Measurements from ENCODE around the gene SRP68. TPM values are rescaled to one million over a fixed set of nuclear protein-coding genes. Genes with fewer than 3 reads are reported as not detected.

SRP68 gene
- total RNA-seq, 4 donors from 2014 or later: 32.2 to 43.4 (median 32.6) TPM

DNA sequence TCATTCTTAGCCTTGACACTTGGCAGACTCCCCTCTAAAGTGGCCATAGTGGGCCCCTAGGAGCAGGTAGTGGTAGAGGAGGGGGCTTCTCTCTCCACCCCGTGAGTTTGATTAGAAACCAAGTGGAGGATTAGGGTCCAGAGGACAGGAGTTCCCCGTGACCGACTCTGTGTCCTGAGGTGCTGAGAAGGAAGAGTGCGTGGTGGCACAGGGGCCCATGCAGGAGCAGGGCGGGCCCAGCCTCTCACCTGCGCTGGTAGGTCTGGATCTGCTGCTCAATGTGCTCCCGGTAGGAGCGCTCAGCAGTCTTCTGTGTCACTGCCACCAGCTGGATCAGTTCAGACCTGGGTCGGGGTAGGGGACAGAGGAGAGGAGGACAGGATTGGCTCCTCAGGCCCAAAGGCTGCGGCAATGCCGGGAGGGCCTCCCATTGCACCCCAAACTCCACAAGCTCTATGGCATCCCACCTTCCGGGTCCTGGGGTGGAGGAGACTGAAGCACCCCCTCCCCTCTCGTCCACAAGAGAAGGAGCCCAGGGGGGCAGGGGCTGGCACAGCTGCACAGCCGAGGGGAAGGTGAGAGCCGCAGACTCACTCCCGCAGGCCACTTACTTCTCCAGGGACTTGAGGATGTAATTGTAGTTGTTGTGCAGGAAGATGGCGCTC is 12.9 kb upstream of the SRP68 start:
- Histone ChIP-seq H3K4me3 (no peak overlapping the region), H3K27me3 (no peaks in the 10 kb centered on the region), H3K9me3 (no peaks in the 10 kb centered on the region), H3K27ac (no peak overlapping the region), H3K36me3 (peaks cover 0 to 79% (median 0%) of the 10 kb centered on the region in 3 donors), H3K4me1 (peaks cover 0 to 2% (median 0%) of the 10 kb centered on the region in 4 donors)
- no peak for DNase-seq
- no peak for TF ChIP-seq POLR2A (IDR thresholded peaks at IDR 0.05)
- TF ChIP-seq, protein P1, sequence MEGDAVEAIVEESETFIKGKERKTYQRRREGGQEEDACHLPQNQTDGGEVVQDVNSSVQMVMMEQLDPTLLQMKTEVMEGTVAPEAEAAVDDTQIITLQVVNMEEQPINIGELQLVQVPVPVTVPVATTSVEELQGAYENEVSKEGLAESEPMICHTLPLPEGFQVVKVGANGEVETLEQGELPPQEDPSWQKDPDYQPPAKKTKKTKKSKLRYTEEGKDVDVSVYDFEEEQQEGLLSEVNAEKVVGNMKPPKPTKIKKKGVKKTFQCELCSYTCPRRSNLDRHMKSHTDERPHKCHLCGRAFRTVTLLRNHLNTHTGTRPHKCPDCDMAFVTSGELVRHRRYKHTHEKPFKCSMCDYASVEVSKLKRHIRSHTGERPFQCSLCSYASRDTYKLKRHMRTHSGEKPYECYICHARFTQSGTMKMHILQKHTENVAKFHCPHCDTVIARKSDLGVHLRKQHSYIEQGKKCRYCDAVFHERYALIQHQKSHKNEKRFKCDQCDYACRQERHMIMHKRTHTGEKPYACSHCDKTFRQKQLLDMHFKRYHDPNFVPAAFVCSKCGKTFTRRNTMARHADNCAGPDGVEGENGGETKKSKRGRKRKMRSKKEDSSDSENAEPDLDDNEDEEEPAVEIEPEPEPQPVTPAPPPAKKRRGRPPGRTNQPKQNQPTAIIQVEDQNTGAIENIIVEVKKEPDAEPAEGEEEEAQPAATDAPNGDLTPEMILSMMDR (IDR thresholded peaks at IDR 0.05): no peak

DNA sequence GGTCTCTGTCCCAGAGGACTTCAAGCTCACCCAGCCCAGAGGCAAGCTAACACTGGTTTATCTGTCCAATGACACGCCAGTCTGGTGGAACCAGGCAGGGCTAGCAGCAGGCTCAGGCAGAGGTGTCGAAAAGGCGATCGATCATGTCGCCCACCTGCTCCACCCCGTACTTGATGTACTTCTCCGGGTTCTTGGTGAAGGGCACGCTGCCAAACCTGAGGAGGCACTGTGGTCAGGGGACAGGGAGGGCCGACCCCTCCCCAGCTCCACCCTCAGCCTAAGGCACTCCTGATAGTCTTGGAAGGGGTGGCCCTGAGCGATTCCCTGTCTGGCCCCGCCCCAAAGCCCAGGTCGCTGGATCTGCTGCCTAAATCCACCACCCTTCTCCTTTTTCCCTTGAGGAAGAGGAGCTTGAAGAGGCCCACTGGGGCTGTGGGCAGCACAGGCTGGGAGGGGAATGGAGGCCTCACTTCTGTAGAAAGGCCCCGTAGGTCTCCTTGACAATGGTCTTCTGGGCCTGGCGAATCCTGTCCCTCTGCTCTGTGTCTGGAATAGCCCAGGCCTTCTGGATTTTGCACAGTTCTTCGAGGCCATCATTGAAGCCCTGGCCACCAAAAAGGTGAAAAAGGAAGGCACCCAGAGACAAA is 11.3 kb upstream of the SRP68 start:
- DNase-seq: peak in 1 of 3 donors; percentile 46
- peaks cover 0 to 63% (median 0%) of the 10 kb centered on the region in 3 donors for H3K36me3 ChIP-seq
- TF ChIP-seq, protein P1 (IDR thresholded peaks at IDR 0.05): no peak
- TF ChIP-seq POLR2A (IDR thresholded peaks at IDR 0.05): no peak
- peaks cover 0 to 6% of the 10 kb centered on the region in 2 donors for H3K27me3 ChIP-seq
- peaks cover 0 to 11% (median 0%) of the 10 kb centered on the region in 4 donors for H3K4me1 ChIP-seq
- H3K4me3 ChIP-seq: no peak overlapping the region
- H3K27ac ChIP-seq: no peak overlapping the region
- H3K9me3 ChIP-seq: no peaks in the 10 kb centered on the region

DNA sequence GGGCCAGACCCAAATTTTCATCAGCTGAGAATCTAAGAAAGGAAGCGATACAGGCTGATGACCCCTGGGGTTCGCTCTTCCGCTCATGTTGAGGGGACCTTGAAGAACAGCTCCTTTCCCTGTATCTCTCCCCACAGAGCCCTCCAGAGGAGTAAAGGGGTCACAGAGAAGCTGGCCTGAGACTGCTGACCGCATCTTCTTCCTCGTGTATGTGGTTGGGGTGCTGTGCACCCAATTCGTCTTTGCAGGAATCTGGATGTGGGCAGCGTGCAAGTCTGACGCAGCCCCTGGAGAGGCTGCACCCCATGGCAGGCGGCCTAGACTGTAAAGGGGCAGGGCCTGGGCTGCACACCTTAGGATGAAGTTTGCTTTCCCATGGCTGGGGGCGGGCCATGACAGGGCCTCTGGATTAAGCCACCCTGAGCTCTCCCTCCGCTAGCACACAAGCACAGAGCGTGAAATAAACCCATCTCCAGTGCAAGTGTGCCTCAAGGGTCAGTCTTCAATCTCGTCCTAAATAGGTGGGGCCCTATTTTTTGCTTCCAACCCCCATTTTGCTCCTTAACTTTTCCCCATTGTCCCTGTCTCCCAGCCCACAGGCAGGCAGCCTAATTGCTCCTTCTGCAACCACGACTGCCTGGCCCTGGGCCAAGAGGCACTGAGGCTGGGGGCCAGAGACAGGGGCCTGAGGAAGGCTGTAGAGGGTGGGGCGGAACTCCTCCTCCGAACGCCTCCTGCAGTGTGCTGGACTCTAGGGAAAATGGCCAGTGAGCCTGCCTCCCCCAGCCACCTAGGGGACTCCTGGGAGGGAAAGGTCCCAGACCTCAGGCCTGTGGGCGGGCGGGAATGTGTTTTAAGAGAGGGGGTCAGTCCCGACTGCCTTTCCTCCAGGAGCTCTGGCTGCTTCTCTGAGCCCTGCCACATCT is 10.3 kb upstream of the SRP68 start:
- Histone ChIP-seq H3K9me3 (no peaks in the 10 kb centered on the region), H3K4me1 (peaks cover 0 to 11% (median 0%) of the 10 kb centered on the region in 4 donors), H3K27me3 (peaks cover 0 to 11% of the 10 kb centered on the region in 2 donors), H3K27ac (no peak overlapping the region), H3K36me3 (peaks cover 0 to 52% (median 0%) of the 10 kb centered on the region in 3 donors), H3K4me3 (no peak overlapping the region)
- DNase-seq: no peak
- TF ChIP-seq, protein P1 (IDR thresholded peaks at IDR 0.05): no peak
- no peak for TF ChIP-seq POLR2A (IDR thresholded peaks at IDR 0.05)

DNA sequence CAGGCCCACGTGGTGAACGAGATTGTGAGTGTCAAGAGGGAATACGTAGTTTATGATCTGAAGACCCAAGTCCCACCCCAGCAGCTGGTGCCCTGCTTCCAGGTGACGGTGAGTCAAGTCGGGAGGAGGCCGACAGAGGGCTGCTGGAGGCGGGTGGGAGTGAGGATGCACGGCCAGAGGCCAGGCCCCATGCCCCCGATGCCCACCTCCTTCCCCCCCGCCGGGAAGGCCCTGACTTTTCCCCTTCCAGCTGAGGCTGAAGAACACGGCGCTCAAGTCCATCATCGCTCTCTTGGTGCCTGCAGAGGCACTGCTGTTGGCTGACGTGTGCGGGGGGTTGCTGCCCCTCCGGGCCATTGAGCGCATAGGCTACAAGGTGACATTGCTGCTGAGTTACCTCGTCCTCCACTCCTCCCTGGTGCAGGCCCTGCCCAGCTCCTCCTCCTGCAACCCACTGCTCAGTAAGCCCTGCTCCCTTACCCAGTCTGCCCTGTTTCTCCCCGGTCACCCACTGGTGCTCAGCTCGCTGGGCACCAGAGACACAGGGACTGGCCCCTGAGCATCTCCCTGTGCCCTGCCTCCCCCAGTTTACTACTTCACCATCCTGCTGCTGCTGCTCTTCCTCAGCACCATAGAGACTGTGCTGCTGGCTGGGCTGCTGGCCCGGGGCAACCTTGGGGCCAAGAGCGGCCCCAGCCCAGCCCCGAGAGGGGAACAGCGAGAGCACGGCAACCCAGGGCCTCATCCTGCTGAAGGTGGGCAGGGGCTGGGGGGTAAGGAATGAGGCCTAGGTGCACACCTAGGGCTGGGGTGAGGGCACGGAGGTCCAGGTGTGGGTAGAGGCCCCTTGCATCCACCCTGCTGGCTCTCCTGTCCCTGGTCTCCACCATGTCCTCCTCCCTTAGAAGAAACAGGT is 9.2 kb upstream of the SRP68 start:
- H3K9me3 ChIP-seq: no peaks in the 10 kb centered on the region
- peaks cover 0 to 18% (median 4%) of the 10 kb centered on the region in 4 donors for H3K4me1 ChIP-seq
- DNase-seq: no peak
- TF ChIP-seq, protein P1 (IDR thresholded peaks at IDR 0.05): no peak
- no peak for TF ChIP-seq POLR2A (IDR thresholded peaks at IDR 0.05)
- H3K27me3 ChIP-seq: peaks cover 0 to 20% of the 10 kb centered on the region in 2 donors
- peaks cover 0 to 43% (median 0%) of the 10 kb centered on the region in 3 donors for H3K36me3 ChIP-seq
- no peak overlapping the region for H3K27ac ChIP-seq
- H3K4me3 ChIP-seq: no peak overlapping the region

All from Peyer's patch (tissue), 4 donors.